Neural progenitor cell (in vitro differentiated cells): ENCODE measurements around the gene BAHD1. TPM values are rescaled to one million over a fixed set of nuclear protein-coding genes. Genes with fewer than 3 reads are reported as not detected.

ENCODE experiments used
- DNase-seq: peaks from one replicate; pipeline ENCODE4 v3.0.0-alpha.2; 2016; ENCODE audit warnings: low spot score
- H2AFZ ChIP-seq: fragments of 200-600 bp; sonication (generic); replicated peaks from 2 replicates; pipeline ENCODE4 v1.6.1; 2016; ENCODE audit warnings: antibody characterized with exemption
- H3F3A ChIP-seq: fragments of 200-600 bp; sonication (generic); 2 replicates; pipeline ENCODE4 v1.6.1; 2016; ENCODE audit warnings: antibody characterized with exemption, low read depth
- H3K27ac ChIP-seq: fragments of 200-600 bp; sonication (generic); 2 replicates; pipeline ENCODE4 v1.5.1; 2016; ENCODE audit warnings: mild to moderate bottlenecking
- H3K27me3 ChIP-seq: fragments of 200-600 bp; sonication (generic); 2 replicates; pipeline ENCODE4 v1.6.1; 2016; ENCODE audit warnings: mild to moderate bottlenecking, moderate library complexity
- H3K36me3 ChIP-seq: fragments of 200-600 bp; sonication (generic); 2 replicates; pipeline ENCODE4 v1.5.1; 2016
- H3K4me1 ChIP-seq: fragments of 200-600 bp; sonication (generic); 2 replicates; pipeline ENCODE4 v1.6.1; 2016; ENCODE audit warnings: mixed run types
- H3K4me2 ChIP-seq: fragments of 200-600 bp; sonication (generic); 2 replicates; pipeline ENCODE4 v1.6.1; 2016
- H3K4me3 ChIP-seq: fragments of 200-600 bp; sonication (generic); 2 replicates; pipeline ENCODE4 v1.5.1; 2016
- H3K79me2 ChIP-seq: fragments of 200-600 bp; sonication (generic); 2 replicates; pipeline ENCODE4 v1.6.1; 2016; ENCODE audit warnings: low read depth
- H3K9ac ChIP-seq: fragments of 200-600 bp; sonication (generic); 2 replicates; pipeline ENCODE4 v1.6.1; 2016
- H3K9me3 ChIP-seq: fragments of 200-600 bp; sonication (generic); 2 replicates; pipeline ENCODE4 v1.5.1; 2016; ENCODE audit warnings: low read depth
- H4K20me1 ChIP-seq: fragments of 200-600 bp; sonication (generic); 2 replicates; pipeline ENCODE4 v1.6.1; 2016; ENCODE audit warnings: low read depth
- H3K27ac Mint-ChIP-seq: 3 replicates; pipeline ENCODE4 v1.8.0; 2021; ENCODE audit warnings: mixed read lengths
- H3K27me3 Mint-ChIP-seq: 2 replicates; pipeline ENCODE4 v1.8.0; 2022; ENCODE audit warnings: low read depth, mild to moderate bottlenecking, inconsistent platforms, moderate library complexity, mixed read lengths; ENCODE audit not compliant: insufficient read depth
- H3K36me3 Mint-ChIP-seq: 3 replicates; pipeline ENCODE4 v1.8.0; 2021; ENCODE audit warnings: mixed read lengths
- H3K4me1 Mint-ChIP-seq: 3 replicates; pipeline ENCODE4 v1.8.0; 2021; ENCODE audit warnings: mixed read lengths
- H3K4me3 Mint-ChIP-seq: 3 replicates; pipeline ENCODE4 v1.8.0; 2021; ENCODE audit warnings: mild to moderate bottlenecking, moderate library complexity, mixed read lengths
- H3K9me3 Mint-ChIP-seq: 3 replicates; pipeline ENCODE4 v1.8.0; 2020; ENCODE audit warnings: mixed read lengths
- EZH2 ChIP-seq: fragments of 200-600 bp; sonication (generic); IDR thresholded peaks from 2 replicates; pipeline ENCODE4 v1.6.1; 2017; ENCODE audit warnings: antibody characterized with exemption, mild to moderate bottlenecking, moderate library complexity
- EZH2phosphoT487 ChIP-seq: fragments of 200-600 bp; sonication (generic); IDR thresholded peaks from 2 replicates; pipeline ENCODE4 v1.6.1; 2017; ENCODE audit warnings: antibody characterized with exemption
- total RNA-seq: library from RNA; depleted of rRNA; stranded (reverse); fragments of >200 nt; gene quantifications from 2 replicates; pipeline ENCODE4 v1.2.3, GENCODE V29; 2015; ENCODE audit warnings: low replicate concordance
- TF ChIP-seq, protein P1 (sequence below): fragments of 200-600 bp; sonication (generic); IDR thresholded peaks from 2 replicates; pipeline ENCODE4 v1.5.1; 2017; ENCODE audit warnings: antibody characterized with exemption, mild to moderate bottlenecking

BAHD1 gene
- total RNA-seq, 1 donor from 2014 or later, result 5.8 TPM

DNA sequence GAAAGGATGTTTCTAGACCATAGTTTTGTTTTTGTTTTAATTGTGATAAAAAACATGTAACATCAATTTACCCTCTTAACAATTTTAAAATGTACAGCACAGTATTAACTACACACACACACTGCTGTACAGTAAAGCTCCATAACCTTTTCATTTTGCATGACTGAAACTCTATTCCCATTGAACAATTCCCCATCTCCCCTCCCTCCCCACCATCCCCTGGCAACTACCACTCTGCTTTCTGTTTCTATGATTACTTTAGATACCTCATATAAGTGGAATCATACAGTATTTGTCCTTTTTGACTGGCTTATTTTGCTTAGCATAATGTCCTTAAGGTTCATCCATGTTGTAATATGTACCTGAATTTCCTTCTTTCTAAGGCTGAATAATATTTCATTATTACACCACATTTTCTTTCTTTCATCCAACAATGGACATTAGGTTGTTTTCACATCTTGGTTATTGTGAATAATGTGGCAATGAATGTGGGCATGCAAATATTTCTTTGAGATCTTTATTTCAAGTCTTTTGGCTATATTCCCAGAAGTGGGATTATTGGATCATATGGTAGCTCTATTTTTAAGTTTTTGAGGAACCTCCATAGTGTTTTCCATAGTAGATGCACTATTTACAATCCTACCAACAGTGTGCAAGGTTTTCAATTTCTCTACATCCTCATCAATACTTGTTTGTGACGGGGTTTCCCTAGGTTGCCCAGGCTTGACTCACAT lies 40.8 kb downstream of the BAHD1 start:
- no peaks in the 10 kb centered on the region for H3K36me3 Mint-ChIP-seq
- Histone ChIP-seq H2AFZ (no peak overlapping the region), H4K20me1 (no peaks in the 10 kb centered on the region), H3K4me2 (no peak overlapping the region), H3K79me2 (no peaks in the 10 kb centered on the region), H3K27ac (no peak overlapping the region), H3K4me1 (peaks cover 10% of the 10 kb centered on the region), H3K9ac (no peak overlapping the region), H3K36me3 (no peaks in the 10 kb centered on the region), H3F3A (peaks cover 8% of the 10 kb centered on the region), H3K9me3 (no peaks in the 10 kb centered on the region), H3K4me3 (no peak overlapping the region), H3K27me3 (no peaks in the 10 kb centered on the region)
- DNase-seq, result no peak
- TF ChIP-seq, protein P1, sequence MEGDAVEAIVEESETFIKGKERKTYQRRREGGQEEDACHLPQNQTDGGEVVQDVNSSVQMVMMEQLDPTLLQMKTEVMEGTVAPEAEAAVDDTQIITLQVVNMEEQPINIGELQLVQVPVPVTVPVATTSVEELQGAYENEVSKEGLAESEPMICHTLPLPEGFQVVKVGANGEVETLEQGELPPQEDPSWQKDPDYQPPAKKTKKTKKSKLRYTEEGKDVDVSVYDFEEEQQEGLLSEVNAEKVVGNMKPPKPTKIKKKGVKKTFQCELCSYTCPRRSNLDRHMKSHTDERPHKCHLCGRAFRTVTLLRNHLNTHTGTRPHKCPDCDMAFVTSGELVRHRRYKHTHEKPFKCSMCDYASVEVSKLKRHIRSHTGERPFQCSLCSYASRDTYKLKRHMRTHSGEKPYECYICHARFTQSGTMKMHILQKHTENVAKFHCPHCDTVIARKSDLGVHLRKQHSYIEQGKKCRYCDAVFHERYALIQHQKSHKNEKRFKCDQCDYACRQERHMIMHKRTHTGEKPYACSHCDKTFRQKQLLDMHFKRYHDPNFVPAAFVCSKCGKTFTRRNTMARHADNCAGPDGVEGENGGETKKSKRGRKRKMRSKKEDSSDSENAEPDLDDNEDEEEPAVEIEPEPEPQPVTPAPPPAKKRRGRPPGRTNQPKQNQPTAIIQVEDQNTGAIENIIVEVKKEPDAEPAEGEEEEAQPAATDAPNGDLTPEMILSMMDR, result no peak
- TF ChIP-seq EZH2 (no peak), EZH2phosphoT487 (no peak)
- peaks cover 2% of the 10 kb centered on the region for H3K9me3 Mint-ChIP-seq
- peaks cover 10% of the 10 kb centered on the region for H3K4me1 Mint-ChIP-seq
- no peak overlapping the region for H3K27ac Mint-ChIP-seq
- no peak overlapping the region for H3K4me3 Mint-ChIP-seq
- H3K27me3 Mint-ChIP-seq, result peaks cover 13% of the 10 kb centered on the region

DNA sequence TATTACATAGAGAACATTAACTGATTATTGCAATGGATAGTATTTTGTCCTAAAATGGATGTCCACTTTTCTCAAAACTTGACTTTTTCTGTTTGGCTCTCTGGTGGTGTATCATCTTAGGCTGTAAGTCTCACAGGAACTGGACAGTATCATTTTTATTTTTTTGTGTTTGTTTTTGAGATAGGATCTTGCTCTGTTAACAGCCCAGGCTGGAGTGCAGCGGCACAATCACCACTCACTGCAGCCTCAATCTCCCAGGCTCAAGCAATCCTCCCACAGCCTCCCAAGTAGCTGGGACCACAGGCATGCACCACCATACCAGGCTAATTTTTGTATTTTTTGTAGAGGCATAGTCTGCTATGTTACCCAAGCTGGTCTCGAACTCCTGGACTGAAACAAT lies 43.2 kb downstream of the BAHD1 start:
- H3K4me3 ChIP-seq, result no peak overlapping the region
- no peaks in the 10 kb centered on the region for H4K20me1 ChIP-seq
- Mint-ChIP-seq H3K4me3 (no peak overlapping the region), H3K4me1 (no peaks in the 10 kb centered on the region), H3K27ac (no peak overlapping the region), H3K27me3 (peaks cover 13% of the 10 kb centered on the region), H3K9me3 (peaks cover 4% of the 10 kb centered on the region), H3K36me3 (no peaks in the 10 kb centered on the region)
- no peaks in the 10 kb centered on the region for H3K36me3 ChIP-seq
- no peaks in the 10 kb centered on the region for H3F3A ChIP-seq
- no peak overlapping the region for H3K27ac ChIP-seq
- no peaks in the 10 kb centered on the region for H3K9me3 ChIP-seq
- H3K9ac ChIP-seq, result no peak overlapping the region
- H3K4me1 ChIP-seq, result no peaks in the 10 kb centered on the region
- no peak for DNase-seq
- no peaks in the 10 kb centered on the region for H3K79me2 ChIP-seq
- no peak overlapping the region for H3K4me2 ChIP-seq
- TF ChIP-seq, protein P1, result no peak
- TF ChIP-seq EZH2phosphoT487 (no peak), EZH2 (no peak)
- no peaks in the 10 kb centered on the region for H3K27me3 ChIP-seq
- no peak overlapping the region for H2AFZ ChIP-seq

DNA sequence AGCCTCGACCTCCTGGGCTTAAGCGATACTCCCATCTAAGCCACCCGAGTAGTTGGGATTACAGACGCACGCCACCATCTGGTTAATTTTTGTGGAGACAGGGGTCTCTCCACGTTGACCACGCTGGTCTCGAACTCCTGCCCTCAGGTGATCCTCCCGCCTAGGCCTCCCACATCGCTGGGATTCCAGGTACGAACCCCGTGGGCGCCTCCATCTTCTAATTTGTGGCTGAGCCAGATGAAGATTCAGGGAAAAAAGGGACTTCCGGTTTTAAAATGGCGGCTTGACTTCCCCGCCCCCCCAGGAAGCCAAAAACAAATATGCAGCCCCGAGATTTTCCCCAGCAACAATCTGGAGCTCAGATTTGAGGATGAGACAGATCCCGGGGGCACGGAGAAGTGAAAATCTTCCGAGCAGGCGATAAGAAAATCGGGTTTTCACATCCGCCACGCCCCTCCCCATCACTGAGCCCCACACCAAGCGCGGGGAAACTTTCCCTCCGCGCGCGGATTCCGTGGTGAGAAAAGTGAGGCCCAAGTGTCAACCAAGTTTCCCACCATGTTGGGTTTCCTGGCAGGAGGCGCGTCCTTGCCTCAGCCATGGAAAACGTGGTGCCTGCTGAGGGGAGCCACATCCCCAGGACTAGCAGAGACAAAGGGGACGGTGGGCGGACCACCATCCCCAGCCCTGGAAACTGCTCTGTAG lies 45.5 kb downstream of the BAHD1 start:
- TF ChIP-seq EZH2, result no peak
- TF ChIP-seq, protein P1, result no peak
- no peak for TF ChIP-seq EZH2phosphoT487
- Histone ChIP-seq H3K27me3 (no peaks in the 10 kb centered on the region), H3F3A (no peaks in the 10 kb centered on the region), H3K9ac (no peak overlapping the region), H3K4me2 (no peak overlapping the region), H3K9me3 (no peaks in the 10 kb centered on the region), H3K4me1 (no peaks in the 10 kb centered on the region), H3K27ac (no peak overlapping the region), H3K36me3 (no peaks in the 10 kb centered on the region), H3K79me2 (no peaks in the 10 kb centered on the region), H2AFZ (no peak overlapping the region), H4K20me1 (no peaks in the 10 kb centered on the region), H3K4me3 (no peak overlapping the region)
- Mint-ChIP-seq H3K9me3 (peaks cover 4% of the 10 kb centered on the region), H3K27ac (no peak overlapping the region), H3K36me3 (no peaks in the 10 kb centered on the region), H3K27me3 (peaks cover 16% of the 10 kb centered on the region), H3K4me1 (no peaks in the 10 kb centered on the region), H3K4me3 (no peak overlapping the region)
- DNase-seq, result no peak
